GM12801 (cell line): ENCODE results near the gene DSCAML1.
A peak's percentile ranks its signal among the peaks of the same experiment; 100 is the strongest.

Experiments used
- CTCF ChIP-seq: IDR thresholded peaks from one replicate; pipeline ENCODE4 v1.5.1; 2011; ENCODE audit warnings: control low read depth; ENCODE audit not compliant: insufficient read length; ENCODE audit errors: extremely low read depth

Gene DSCAML1

GRCh38 chr11:117428186-117428855, 368.7 kb downstream of the DSCAML1 start:
- no peak for TF ChIP-seq CTCF

GRCh38 chr11:117427356-117427874, 369.6 kb downstream of the DSCAML1 start:
- no peak for TF ChIP-seq CTCF

GRCh38 chr11:117426941-117427340, 370.1 kb downstream of the DSCAML1 start:
- no peak for TF ChIP-seq CTCF

- TF ChIP-seq CTCF, result peak; percentile 35
Observed at GRCh38 chr11:117426297-117426685, 370.7 kb downstream of the DSCAML1 start.

- TF ChIP-seq CTCF, result no peak
Observed at GRCh38 chr11:117425679-117426296, 371.2 kb downstream of the DSCAML1 start.

GRCh38 chr11:117424781-117425180, 372.2 kb downstream of the DSCAML1 start:
- no peak for TF ChIP-seq CTCF

GRCh38 chr11:117423046-117423575, 373.9 kb downstream of the DSCAML1 start:
- TF ChIP-seq CTCF, result no peak
